Colonic mucosa (tissue), 4 donors: ENCODE results near the gene ELAVL3. TPM values are rescaled to one million over a fixed set of nuclear protein-coding genes. Genes with fewer than 3 reads are reported as not detected.

Experiments
- DNase-seq: peaks from one replicate; pipeline ENCODE4 v3.0.0-alpha.2; 2020
- H3K27ac ChIP-seq: fragments of 200-600 bp; one replicate; pipeline ENCODE4 v1.8.0; 2021
- H3K27me3 ChIP-seq: fragments of 200-600 bp; one replicate; pipeline ENCODE4 v1.8.0; 2021
- H3K36me3 ChIP-seq: fragments of 200-600 bp; one replicate; pipeline ENCODE4 v1.8.0; 2021
- H3K4me1 ChIP-seq: fragments of 200-600 bp; one replicate; pipeline ENCODE4 v1.8.0; 2021; ENCODE audit warnings: mild to moderate bottlenecking
- H3K4me3 ChIP-seq: fragments of 200-600 bp; one replicate; pipeline ENCODE4 v1.8.0; 2021
- H3K9ac ChIP-seq, 2 donors: one replicate each; pipeline ENCODE4 v1.7.0; 2013; ENCODE audit warnings: control low read depth in 2 of 2, low read depth in 2 of 2, low read length in 2 of 2
- H3K9me3 ChIP-seq: fragments of 200-600 bp; one replicate; pipeline ENCODE4 v1.8.0; 2021
- CTCF ChIP-seq: fragments of 200-600 bp; IDR thresholded peaks from one replicate; pipeline ENCODE4 v1.8.0; 2022; ENCODE audit warnings: antibody characterized with exemption, mild to moderate bottlenecking
- intact Hi-C: fragments of 100-400 bp; cut with DNase I; formaldehyde crosslinking; loops from one replicate; pipeline ENCODE4 v1.14.1; 2022
- total RNA-seq, 2 donors: library from RNA; stranded (reverse); fragmentation: NEBNext Ultra II Directional in 1 of 2; extraction: Animal tissue kit (Norgen Biotek cat#: 25700) in 1 of 2; gene quantifications; one replicate each; pipeline ENCODE4 v1.2.1, GENCODE V29; 2021
- donor health status: healthy.
- donor health status: DM: no; HTN: no; CAD: no.
- donor health status: DM: no; HTN: no; CAD: no.

ELAVL3 gene
- total RNA-seq, 2 donors from 2014 or later: 0.25 to 0.50 TPM

- Histone ChIP-seq H3K9me3 (no peaks in the 10 kb centered on the region), H3K36me3 (no peaks in the 10 kb centered on the region), H3K27me3 (no peaks in the 10 kb centered on the region), H3K4me1 (no peaks in the 10 kb centered on the region), H3K9ac (peak overlapping the region in 1 of 2 donors; percentile 24), H3K4me3 (no peak overlapping the region), H3K27ac (no peak overlapping the region)
- TF ChIP-seq CTCF: peak; percentile 46
- DNase-seq: peak; percentile 62
- intact Hi-C loops: loop anchor here (5.0 kb wide), 2 partner anchors 64 to 154 kb away; partner anchors contain the start of gene EPOR
These were observed 34.1 kb downstream of the ELAVL3 start for GRCh38 chr19:11446652-11447301.

GRCh38 chr19:11446271-11446651 lies 34.6 kb downstream of the ELAVL3 start:
- no peak for DNase-seq
- Histone ChIP-seq H3K9ac (peak overlapping the region in 1 of 2 donors; percentile 24), H3K27me3 (no peaks in the 10 kb centered on the region), H3K36me3 (no peaks in the 10 kb centered on the region), H3K4me3 (no peak overlapping the region), H3K27ac (no peak overlapping the region), H3K4me1 (no peaks in the 10 kb centered on the region), H3K9me3 (no peaks in the 10 kb centered on the region)
- intact Hi-C loops: loop anchor here (5.0 kb wide), 2 partner anchors 64 to 154 kb away; partner anchors contain the start of gene EPOR
- TF ChIP-seq CTCF: no peak

GRCh38 chr19:11445141-11445540 lies 35.7 kb downstream of the ELAVL3 start:
- Histone ChIP-seq H3K27me3 (no peaks in the 10 kb centered on the region), H3K9me3 (no peaks in the 10 kb centered on the region), H3K27ac (no peak overlapping the region), H3K4me3 (no peak overlapping the region), H3K4me1 (no peaks in the 10 kb centered on the region), H3K36me3 (no peaks in the 10 kb centered on the region), H3K9ac (no peak overlapping the region)
- no peak for DNase-seq
- intact Hi-C loops: loop anchor here (5.0 kb wide), 2 partner anchors 63 to 153 kb away; partner anchors contain the start of gene EPOR
- TF ChIP-seq CTCF: no peak

- Histone ChIP-seq H3K4me3 (no peak overlapping the region), H3K9ac (no peak overlapping the region), H3K9me3 (no peaks in the 10 kb centered on the region), H3K27ac (no peak overlapping the region), H3K36me3 (no peaks in the 10 kb centered on the region), H3K27me3 (no peaks in the 10 kb centered on the region), H3K4me1 (no peaks in the 10 kb centered on the region)
- TF ChIP-seq CTCF: no peak
- no peak for DNase-seq
- intact Hi-C loops: no loop called here
These were observed 36.8 kb downstream of the ELAVL3 start for GRCh38 chr19:11444059-11444458.

GRCh38 chr19:11437955-11438354 lies 42.9 kb downstream of the ELAVL3 start:
- intact Hi-C loops: no loop called here

More at GRCh38 chr19:11437955-11438354, 42.9 kb downstream of the ELAVL3 start:
- no peak for DNase-seq
- peaks cover 6% of the 10 kb centered on the region for H3K4me1 ChIP-seq
- no peak overlapping the region for H3K9ac ChIP-seq
- H3K9me3 ChIP-seq: no peaks in the 10 kb centered on the region
- no peaks in the 10 kb centered on the region for H3K27me3 ChIP-seq
- no peak for TF ChIP-seq CTCF
- no peak overlapping the region for H3K4me3 ChIP-seq
- H3K36me3 ChIP-seq: no peaks in the 10 kb centered on the region
- no peak overlapping the region for H3K27ac ChIP-seq
